HG02885 (cell line): ENCODE data around the gene SLC44A3.

Source experiments
- ATAC-seq: cut with Tn5 transposase; IDR thresholded peaks from one replicate; pipeline ENCODE4 v1.9.1; 2021; ENCODE audit warnings: mild to moderate bottlenecking; ENCODE audit not compliant: unreplicated experiment, poor library complexity

Gene SLC44A3

GRCh38 chr1:94819945-94820746, at the start of gene SLC44A3:
Gene SLC44A3 (plus strand): TSS chr1:94820357. CDS start chr1:94820452, 95 bp downstream.
- ATAC-seq: no peak

- ATAC-seq: no peak
Measured at GRCh38 chr1:94772230-94772641, 47.9 kb upstream of the SLC44A3 start.

GRCh38 chr1:94772845-94773244, 47.3 kb upstream of the SLC44A3 start:
- no peak for ATAC-seq

GRCh38 chr1:94773296-94773809, 46.8 kb upstream of the SLC44A3 start:
- ATAC-seq: no peak

GRCh38 chr1:94773931-94774422, 46.2 kb upstream of the SLC44A3 start:
- ATAC-seq: no peak

GRCh38 chr1:94776474-94776873, 43.7 kb upstream of the SLC44A3 start:
- ATAC-seq: no peak

- no peak for ATAC-seq
Measured at GRCh38 chr1:94777281-94777680, 42.9 kb upstream of the SLC44A3 start.

GRCh38 chr1:94778808-94779207, 41.3 kb upstream of the SLC44A3 start:
- ATAC-seq: no peak

GRCh38 chr1:94783342-94784189, 36.6 kb upstream of the SLC44A3 start:
- no peak for ATAC-seq

- no peak for ATAC-seq
Measured at GRCh38 chr1:94784190-94784515, 36.0 kb upstream of the SLC44A3 start.

GRCh38 chr1:94787691-94788090, 32.5 kb upstream of the SLC44A3 start:
- ATAC-seq: no peak

GRCh38 chr1:94790246-94790645, 29.9 kb upstream of the SLC44A3 start:
- ATAC-seq: no peak

GRCh38 chr1:94790670-94791069, 29.5 kb upstream of the SLC44A3 start:
- no peak for ATAC-seq

GRCh38 chr1:94792473-94793295, 27.5 kb upstream of the SLC44A3 start:
- peak; percentile 99 for ATAC-seq

GRCh38 chr1:94793296-94793656, 26.9 kb upstream of the SLC44A3 start:
- no peak for ATAC-seq

- no peak for ATAC-seq
Measured at GRCh38 chr1:94795434-94795833, 24.7 kb upstream of the SLC44A3 start.

GRCh38 chr1:94796266-94796665, 23.9 kb upstream of the SLC44A3 start:
- ATAC-seq: no peak

GRCh38 chr1:94797291-94797690, 22.9 kb upstream of the SLC44A3 start:
- ATAC-seq: no peak

GRCh38 chr1:94798054-94798453, 22.1 kb upstream of the SLC44A3 start:
- ATAC-seq: no peak

- no peak for ATAC-seq
Measured at GRCh38 chr1:94798462-94798861, 21.7 kb upstream of the SLC44A3 start.
